ENCODE data around the gene VANGL1. TPM values are rescaled to one million over a fixed set of nuclear protein-coding genes. Genes with fewer than 3 reads are reported as not detected.

The VANGL1 gene
- total RNA-seq, 1 donor from 2014 or later = 6.5 TPM

Other genes starting within 250 kb of the VANGL1 start
- 912 TPM for gene CASQ2, start 126.7 kb downstream of the VANGL1 start, total RNA-seq
- gene NHLH2, start 199.2 kb downstream of the VANGL1 start, total RNA-seq = not detected